GM12891 (cell line): ENCODE measurements around the gene RPS10.

ENCODE experiments used
- PAX5 ChIP-seq: IDR thresholded peaks from 2 replicates; pipeline ENCODE4 v1.6.1; 2011; ENCODE audit warnings: low read length, moderate library complexity, mild to moderate bottlenecking; ENCODE audit not compliant: insufficient read depth, severe bottlenecking
- POLR2A ChIP-seq: IDR thresholded peaks from 2 replicates; pipeline ENCODE4 v1.6.1; 2011; ENCODE audit warnings: low read depth, low read length, control low read depth
- POLR2AphosphoS5 ChIP-seq: IDR thresholded peaks from 2 replicates; pipeline ENCODE4 v1.6.1; 2011; ENCODE audit warnings: low read depth, low read length, control low read depth

DNA sequence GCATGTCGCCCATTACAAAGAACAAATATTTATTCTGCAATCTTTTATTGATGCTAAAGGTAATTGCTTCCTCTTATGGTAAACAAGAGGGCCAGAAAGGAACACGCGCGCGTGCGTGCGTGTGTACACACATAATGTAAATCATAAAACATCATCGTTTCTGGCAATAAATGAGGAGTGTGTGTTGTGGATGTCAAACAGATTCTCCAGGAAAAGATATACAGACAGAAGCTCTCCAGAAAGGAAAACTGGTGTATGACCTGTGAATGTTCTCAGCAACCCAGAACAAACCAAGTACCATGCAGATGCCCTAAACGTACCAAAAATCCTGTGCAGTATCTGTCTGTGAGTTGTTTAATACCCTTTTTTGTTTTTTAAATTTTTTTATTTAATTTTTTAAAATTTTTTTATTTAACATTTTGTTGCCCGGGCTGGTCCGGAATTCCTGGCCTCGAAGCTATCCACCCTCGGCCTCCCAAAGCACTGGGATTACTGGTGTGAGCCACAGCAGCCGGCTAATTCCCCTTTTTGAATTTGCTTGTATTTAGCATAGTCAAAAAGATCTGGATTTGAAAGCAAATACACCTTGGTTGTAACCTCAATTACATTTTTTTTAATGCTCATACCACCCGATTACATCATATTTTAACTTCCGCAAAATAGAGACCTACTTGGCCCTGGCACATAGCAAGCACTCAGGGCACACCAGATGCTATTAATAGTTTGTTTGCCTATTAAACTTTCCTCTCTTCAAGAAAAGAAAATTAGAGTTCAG is 32.5 kb downstream of the RPS10 start:
- TF ChIP-seq PAX5: no peak
- TF ChIP-seq POLR2A: no peak
- no peak for TF ChIP-seq POLR2AphosphoS5
